ENCODE measurements around the gene HOXB7.

The HOXB7 gene

DNA sequence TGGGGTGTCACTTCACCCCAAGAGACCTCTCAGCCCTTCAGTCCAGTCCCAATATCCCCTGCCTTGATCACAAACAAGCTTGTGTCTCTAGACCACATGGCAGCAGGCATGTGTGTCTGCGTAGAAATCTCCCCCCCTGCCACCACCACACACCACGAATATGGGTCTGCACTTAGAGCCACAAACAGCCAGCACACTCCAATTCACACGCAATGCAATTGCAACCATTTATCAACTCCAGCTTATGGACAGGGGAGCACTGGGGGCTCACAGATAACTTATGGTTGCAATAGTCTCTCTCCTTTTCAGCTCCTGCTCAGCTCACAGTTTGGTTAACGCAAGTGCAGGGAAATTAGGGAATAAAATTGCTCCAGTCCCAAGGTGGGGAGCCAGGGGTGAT is 12.8 kb upstream of the HOXB7 start:
- DNase-seq = no peak

DNA sequence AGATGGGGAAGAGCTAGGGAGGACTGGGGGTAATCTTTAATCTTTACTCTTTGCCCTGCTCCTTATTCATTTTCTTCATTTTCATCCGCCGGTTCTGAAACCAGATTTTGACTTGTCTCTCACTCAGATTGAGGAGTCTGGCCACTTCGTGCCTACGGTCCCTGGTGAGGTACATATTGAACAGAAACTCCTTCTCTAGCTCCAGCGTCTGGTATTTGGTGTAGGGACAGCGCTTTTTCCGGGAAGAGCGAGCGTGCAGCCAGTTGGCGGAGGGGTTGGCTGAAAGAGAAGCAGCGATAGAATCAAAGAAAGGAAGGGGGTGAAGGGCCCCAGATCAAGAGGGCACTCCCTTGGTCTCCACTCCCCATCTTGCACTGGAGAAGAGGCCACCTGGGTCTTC is 12.0 kb upstream of the HOXB7 start:
- DNase-seq = no peak

DNA sequence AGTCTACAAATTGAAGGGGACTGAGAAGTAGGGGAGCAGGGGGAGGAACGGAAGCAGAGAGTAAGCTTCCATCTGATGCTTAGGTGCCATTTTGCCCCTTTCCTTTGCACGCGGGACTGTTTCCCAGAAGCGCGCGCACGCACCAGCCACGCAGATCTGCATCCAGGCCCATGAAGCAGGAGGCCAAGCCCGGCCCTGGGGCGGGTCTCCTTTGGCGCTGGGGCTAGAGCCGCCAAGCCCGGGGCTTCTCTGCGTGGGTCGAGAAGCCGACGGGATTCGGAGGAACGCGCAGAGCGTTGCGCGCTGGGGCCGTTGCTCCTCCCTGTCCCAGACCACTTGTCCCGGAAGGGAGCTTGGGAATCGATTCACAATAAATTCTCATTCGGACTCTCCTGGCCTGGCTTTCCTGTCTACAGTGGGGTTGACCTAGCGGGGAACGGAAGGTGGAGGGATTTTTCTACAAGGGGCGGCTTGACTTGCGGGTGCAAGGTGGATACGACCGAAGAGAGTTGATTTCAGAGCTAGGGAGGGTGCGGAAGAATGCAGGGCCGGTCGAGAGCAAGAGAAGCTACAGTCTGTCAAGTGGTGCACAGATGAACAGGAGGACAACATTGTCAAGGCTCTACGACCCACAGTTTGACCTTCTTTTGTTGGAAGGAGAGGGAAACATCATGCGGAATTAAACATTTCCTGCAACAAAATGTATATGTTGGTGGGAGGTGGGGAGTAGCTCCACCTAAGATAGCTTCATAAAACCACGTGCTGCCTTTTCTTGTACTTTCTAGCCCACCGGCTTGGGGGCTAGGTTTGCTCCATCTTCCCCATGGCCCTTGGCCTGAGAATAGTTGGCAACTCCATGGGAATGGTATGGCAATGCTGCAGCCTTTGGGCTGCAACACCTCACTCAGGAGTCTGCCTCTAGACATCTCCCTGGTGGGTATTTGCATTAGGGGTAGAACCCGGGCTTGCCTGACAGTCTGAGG is 10.9 kb upstream of the HOXB7 start:
- DNase-seq = no peak

DNA sequence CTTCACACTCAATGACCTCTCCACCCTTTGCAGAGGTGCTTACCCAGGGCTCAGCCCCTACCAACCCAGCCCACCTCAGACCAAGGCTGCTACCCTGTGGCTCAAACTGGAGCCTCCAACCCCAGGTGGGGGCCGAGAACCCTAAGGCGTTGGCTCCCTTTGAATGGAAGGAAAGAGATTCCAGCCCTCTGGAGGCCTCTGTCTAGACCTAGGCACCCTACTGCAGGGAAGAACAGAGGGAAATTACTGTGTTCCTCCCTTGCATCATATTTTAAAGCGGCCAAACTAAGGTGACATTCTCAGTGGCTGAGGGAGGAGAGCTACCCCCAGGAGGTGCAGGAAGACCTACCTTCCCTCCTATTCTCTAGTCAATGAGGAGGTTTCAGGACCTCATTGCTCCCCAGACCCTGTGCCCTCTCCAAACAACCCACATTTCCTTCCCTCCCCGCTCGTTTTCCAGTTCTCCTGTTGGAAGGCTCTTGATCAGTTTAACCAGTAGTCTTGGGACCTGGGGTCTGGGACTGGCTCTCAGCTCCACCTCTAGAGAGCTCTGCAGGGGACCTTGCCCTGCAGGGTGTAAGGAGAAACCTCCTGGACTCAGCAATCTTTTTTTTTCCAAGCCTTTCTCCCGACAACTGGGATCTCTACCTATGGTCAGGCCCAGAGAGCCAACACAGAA is 9.8 kb upstream of the HOXB7 start:
- DNase-seq = no peak

DNA sequence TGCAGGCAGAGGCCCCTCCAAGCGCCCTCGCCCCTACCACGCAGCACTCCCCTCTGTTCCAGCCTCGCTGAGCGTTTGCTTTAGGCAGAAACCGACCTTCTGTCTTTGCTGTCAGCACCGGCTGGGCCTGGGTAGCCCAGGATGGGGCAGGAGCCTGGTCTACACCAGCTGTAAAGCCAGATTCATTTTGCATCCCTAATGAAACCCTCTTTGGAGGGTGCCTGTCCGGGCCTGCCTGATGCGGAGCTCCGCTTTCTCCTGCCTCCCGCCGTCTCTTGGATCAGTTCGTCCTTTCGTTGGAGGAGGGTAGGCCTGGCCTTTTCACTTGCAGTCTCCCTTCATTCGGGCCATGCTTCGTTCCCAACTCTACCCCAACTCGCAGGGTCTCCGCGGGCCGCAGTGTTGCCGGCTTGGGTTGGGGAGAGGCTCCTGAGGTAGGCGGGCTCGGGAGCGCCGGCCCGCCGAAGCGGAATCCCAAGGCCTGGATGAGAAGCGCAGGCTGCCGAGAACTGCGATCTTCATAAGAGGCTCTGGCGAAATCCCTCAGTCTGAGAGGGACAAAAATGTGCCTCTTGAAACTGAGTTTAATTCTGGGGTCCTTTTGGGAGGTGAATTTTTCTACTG is 9.1 kb upstream of the HOXB7 start:
- DNase-seq = no peak

DNA sequence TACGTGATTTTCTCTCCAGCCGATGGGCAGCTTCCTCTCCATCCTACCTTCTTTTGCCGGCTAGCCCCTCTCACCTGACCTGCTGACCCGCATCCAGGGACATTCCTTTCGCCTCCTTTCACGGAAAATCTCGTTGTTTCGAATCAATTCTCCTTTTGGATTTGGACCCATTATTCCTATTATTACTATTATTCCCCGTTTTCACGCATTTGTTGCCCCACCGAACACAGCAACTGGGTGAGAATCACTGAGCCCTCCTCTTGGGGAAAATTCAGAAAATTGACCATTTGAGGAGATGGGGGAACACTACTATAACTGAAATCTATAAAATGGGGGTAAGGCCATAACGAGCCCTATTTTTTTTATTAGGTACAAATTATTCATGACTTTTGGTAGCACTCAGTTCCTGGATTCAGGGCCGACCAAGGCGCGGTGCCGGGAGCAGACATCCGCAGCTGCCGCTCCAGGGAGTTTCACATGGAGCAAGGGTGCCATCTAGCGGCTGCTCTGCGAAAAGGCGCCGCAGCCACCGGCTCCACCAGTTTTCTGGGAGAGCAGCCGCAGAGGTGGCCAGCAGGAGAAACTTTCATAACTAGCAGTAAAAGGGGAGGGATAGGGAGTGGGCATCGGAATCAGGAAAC is 7.6 kb upstream of the HOXB7 start:
- peak; percentile 87 to 88 for DNase-seq

DNA sequence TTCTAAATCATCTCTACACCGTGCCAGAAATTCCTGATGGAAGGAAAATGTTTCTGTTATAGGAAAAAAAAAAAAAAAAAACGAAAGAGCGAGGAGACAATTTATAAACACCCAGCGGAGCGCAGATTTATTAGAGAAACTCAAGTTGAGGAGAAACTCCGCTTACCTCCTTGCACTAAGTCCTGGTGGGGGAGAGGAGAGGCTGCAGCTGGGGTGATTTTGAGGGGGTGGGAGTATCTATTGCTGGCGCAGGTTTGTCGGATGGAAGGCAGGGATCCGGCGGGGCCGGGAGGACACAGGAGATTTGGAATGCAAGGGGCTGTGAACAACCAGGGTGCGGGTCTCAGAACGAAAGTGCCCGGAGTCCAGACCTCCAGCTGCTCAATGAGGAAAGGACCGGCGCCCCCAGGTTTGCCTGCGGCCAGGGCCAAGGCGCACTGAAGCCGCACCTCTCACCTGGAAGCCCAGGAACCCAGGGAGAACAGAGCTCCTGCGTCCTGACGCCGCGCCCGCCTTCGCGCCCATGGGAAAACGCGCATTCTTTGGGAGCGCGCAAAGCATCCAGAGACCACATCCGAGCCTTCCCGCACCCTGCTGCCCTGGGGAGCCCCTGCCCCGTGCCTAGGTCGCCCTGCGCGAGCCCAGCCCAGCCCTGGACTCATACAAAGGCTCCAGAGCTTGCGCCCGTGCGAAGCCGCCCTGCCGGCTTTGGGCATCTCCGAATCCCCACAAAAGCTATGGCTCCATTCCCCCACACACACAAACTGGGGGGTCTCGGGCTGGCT is 6.8 kb upstream of the HOXB7 start:
- DNase-seq = no peak

DNA sequence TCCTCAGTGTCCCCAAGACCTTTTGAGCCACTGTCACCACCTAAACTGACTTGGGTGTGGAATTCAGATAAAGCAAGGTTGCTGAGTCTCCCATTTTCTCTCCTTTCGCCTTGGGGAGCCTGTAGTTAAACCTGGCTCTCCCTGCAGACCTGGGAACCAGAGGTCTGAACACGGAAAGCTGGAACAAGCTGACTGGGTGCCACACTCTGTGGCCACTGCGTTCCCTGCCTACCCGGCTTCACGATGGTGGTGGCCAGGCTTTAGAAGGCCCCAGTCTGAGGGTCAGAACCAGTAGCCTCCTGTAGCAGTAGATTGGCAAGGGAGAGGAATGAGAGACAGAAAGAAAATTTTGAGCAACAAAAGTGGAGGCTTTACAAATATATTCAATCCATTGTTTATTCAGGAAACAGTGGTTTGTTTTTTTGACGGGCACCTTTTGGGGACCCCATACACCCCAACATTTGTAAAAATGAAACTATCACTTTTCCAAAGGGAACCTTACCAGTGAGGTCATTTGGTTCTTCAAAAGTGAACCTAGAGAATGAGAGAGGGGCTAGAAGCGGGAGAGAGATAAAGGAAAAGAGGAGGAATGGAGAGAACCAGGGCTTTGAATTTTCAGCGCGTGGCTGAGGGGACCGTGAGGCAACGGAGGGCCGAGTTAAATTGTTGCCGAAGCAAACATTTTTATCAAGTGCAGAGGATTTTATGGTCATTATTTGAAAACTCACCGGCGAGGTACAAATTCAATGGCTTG is 6.1 kb upstream of the HOXB7 start:
- no peak for DNase-seq

DNA sequence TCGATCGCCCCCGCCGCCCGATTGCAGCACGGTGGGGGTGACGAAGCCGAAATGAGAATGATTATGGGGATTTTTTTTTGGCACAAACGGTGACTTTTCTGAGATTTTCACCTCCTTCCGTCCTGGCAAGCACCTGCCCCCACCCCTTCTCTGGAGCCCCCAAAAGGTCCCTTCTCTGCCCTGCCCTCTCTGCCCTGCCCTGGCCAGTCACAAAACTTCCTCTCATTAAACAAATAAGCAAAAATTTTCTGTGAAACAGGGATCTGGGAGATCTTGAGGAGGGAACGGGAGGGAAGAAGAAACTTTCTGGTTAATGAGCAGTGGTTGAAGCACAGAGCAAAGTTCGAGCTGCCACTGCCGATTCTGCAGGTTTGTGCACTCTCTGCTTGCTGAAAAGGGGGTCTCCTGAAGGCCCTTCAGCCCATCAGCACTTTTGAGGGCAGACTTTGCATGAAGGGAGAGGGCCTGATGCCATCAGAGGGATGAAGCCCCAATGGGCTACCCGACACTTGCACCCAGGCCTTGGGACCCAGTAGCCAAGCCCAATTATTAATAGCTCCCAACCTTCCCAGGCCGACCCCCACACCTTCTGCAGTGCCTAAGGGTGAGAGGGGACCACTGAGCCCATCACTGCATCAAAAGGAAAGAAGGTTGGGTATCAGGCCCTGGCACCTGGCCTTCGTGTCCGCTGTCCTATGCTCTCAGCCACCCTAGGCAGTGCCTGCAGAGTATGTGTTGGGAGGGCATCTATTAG is 5.3 kb upstream of the HOXB7 start:
- no peak for DNase-seq

DNA sequence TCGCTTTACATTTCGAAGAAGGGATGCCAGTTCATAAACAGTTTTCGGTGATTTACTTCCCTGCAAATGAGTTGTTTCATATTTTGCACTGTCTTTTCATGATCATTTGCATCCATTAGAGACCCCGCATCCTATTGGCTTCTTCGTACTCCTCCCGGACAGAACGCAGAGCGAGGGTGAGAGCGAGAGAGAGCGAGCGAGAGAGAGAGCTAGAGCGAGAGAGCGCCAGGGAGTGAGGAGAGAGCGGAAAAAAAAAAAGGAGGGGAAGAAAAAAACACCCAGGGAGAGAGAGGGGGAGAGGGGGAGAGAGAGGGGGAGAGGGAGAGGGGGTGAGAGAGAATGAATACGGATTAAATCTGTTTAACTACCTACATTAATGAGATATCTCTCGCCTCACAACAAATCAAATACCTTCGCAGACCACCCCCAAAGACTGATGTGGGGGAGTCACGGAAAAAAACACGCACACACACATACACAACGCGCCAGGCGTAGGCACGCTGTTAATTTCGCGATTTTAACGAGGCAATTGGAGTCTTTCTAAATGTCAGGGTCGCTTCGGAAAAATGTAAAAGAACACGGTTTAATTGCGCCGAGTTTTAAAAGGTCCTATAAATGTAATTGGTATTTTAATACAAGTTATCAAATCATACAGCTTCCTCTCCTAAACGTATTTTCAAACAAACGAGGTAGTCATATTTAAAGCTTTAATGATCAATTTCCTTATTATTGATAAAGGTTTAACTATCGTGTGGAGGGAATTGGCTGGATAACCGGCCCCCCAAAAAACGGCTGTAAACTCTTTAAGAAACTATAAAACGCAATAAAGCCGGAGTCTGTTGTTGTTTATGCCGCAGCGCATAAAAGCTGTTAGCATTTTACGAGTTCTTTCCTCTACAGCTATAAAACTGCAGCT is 4.5 kb upstream of the HOXB7 start, which contains the start of gene HOXB8:
HOXB8 (minus strand) TSS at position 246 of the 916 bp plus-strand sequence. CDS start 588 bp downstream, outside the sequence.
- no peak for DNase-seq

DNA sequence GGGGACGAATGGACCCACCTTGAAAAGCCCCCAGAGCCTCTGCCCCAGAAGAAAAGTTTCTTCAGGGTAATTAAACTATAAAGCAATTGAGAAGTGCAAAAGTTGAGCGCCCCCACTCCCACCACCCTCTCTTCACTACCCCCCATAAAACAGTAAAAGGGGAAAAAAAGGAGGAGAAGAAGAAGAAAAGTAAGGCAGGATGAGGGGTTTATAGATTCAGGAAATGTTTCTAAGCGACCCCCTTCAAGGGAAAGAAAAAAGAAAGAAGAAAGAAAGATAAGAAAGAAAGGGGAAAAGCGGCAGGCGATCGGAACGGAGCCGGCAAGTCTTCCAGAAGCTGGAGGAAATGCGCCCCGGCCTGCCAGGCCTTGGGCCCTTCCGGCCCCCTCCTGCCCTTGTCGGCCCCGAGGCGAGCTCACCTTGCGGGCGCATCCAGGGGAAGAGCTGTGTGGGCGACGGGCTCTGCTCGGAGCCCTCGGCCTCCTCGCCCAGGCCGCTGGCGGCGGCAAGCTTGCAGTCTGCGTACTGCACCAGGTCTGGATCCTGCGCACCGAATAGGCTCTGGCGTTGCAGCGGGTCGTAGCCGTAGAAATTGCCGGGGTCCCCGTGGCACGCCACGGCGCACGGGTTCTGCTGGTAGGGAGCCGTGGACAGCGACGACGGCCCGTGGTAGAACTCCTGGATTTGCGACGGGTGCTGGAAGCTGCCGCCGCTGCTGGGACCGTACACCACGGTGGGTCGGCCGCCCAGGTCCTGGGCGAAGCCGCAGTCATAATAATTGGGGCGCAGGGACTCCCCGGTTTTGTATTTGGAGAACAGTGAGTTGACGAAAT is 3.3 kb upstream of the HOXB7 start:
- peak in 1 of 2 donors; percentile 47 for DNase-seq

DNA sequence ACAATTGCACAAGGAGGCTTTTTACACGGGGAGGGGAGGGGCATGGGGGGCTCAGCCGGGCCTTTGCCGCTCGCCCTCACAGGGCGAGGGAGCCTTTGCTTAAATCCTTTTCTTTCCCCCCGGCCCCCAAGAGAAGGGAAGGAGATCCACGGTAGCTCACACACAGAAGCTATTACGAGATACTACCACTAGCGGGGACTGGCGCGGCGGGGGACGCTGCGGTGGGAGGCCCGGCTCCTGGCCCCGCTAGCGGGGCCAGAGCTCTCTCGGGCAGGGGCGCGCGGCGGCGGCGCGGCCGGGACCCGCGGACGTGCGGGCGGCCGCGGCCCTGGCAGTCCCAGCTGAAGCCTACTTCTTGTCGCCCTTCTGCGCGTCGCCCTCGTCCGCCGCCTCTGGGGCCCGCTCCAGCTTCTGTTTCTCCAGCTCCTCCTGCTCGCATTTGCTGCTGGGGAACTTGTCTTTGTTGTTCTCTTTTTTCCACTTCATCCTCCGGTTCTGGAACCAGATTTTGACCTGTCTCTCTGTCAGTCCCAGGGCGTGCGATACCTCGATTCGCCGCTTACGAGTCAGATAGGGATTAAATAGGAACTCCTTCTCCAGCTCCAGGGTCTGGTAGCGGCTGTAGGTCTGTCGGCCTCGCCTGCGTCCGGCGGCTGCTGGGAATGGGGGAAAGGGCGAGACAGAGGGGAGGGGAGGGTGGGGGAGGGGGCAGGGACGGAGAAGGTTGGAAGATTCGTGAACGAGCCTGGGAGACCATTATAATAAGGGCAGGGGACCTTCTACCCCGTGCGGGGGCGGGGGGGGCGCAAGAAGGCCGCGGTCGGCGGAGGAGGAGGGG is 2.3 kb upstream of the HOXB7 start:
- peak; percentile 50 to 57 for DNase-seq

DNA sequence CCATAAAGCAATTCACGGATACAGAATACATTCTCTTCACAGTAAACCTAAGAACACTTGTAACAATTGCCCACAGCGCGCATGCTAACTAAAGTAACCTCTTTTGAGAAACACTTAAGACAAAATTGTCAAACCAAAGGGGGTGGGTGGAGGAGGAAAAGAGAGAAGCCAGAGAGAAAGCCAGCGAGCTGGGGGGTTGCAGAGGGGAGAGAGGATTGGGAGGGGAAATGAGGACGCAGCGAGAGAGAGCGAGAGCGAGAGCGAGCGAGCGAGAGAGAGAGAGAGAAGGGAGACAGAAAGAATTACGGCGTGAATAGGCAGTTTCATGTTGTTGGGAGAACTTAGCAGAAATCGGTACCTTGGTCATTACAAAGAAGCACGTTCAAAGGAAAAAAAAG is 1.6 kb upstream of the HOXB7 start:
- no peak for DNase-seq

DNA sequence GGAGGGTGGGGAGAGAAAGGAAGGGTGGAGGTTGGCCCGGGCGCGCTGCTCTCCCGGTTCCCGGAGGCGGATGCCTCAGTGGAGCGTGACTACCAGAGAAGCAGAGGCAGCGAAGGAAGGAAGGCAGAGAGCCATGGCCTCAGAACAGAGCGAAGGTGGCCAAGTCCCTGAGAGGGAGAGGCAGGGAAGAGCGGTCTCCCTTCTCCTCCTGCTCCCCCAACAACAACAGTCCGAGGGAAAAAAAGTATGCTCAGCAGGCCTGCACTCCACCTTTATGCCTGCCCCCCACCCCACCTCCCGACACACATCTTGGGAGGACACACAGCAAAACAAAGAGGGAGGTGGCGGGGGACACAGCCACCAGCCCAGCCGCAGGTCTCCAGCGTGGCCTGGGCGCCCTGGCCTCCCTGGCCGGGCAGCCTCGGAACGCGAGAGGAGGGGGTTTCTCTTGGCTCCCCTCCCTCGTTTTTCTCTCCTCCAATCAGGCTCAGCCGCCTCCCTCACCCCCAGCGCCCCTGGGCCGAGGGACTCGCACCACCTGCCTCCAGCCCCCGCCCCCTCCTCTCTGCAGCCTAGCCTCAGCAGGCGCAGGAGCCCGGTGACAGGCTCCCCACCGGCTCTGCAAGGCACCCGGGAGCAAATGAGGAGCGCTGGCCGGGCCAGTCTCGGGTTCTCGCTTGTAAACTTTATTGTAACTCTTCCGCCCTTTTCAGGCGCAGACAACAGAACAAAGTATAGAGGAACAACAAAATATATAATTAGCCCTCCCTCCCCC is 1.1 kb upstream of the HOXB7 start:
- peak in 1 of 2 donors; percentile 36 for DNase-seq

DNA sequence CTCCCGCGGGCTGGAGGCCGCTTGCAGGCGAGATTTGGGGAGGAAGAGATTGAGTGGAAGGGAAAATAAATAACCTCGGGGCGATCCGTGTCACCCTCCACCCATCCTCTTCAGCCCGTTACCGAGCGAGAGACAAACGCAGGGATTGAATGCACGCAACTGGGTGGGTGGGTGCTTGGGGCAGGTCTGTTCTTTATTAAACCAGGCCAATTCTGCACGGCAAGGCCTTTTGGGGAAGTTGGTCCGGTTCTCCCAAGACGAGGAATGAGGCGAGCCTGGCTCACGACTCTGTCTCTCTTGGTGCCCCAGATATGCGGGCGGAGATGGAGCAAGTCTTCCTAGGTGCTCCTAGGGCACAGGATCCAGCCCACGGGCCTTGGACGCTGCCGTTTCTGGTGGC is 396 bp upstream of the HOXB7 start:
- DNase-seq = no peak

DNA sequence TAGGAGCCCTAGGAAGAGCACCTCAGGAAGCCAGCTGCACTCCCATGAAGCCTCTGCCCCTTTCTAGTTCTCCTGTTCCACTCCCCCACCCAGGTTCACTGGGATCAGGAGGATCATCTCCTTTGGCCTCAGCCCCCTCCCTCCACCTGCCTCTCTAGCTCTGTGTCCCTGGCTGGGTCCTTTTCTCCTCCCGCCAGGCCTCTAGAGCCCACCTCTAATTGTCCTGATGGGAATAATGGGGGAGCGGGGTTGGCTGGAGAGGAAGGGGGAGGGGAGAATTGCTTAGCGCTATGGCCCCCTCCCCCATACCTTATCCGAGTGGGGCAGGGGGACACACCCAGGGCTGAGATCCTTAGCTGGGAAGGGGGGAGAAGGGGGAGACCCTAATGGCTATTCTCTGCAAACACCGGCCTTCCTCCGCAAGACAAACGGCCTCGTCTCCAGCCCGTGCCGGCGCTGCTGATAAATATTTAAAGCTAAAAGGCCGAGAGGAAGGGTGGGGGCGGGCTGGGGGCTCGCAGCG is 997 bp downstream of the HOXB7 start:
- DNase-seq = no peak

DNA sequence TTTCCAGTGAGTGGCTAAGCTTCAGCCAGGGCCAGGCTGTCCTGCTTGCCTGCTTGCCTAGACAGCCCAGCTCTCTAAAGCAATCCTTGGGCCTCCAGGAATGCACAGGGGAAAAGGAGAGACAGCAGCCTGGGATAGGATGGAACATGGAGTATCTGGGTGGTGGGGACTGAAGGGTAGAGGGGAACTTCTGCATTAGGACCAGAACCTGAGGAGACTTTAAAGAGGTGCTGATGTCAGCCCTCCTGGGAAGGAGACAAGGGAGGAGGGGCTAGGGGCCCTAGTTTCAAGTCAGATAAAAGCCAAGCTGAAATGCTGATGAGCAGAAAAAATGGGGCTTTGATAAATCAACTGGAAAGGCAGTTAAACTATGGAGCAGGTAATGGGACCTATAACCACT is 1.8 kb downstream of the HOXB7 start:
- DNase-seq = no peak
